ENCODE data around the gene OTULINL.
A peak's percentile ranks its signal among the peaks of the same experiment; 100 is the strongest.

The OTULINL gene

GRCh38 chr5:14599476-14600127, 18.0 kb downstream of the OTULINL start:
- DNase-seq (ENCODE audit: low read depth in 1 of 2, low spot score in 1 of 2): no peak

- DNase-seq (ENCODE audit: low read depth in 1 of 2, low spot score in 1 of 2): no peak
These were observed 19.3 kb downstream of the OTULINL start for GRCh38 chr5:14600846-14601245.

GRCh38 chr5:14603141-14603540, 21.5 kb downstream of the OTULINL start:
- no peak for DNase-seq (ENCODE audit: low read depth in 1 of 2, low spot score in 1 of 2)

GRCh38 chr5:14607104-14607503, 25.5 kb downstream of the OTULINL start:
- DNase-seq (ENCODE audit: low read depth in 1 of 2, low spot score in 1 of 2): no peak

- DNase-seq (ENCODE audit: low read depth in 1 of 2, low spot score in 1 of 2): no peak
These were observed 26.6 kb downstream of the OTULINL start for GRCh38 chr5:14608169-14608568.

GRCh38 chr5:14611737-14612136, 30.1 kb downstream of the OTULINL start:
- no peak for DNase-seq (ENCODE audit: low read depth in 1 of 2, low spot score in 1 of 2)

GRCh38 chr5:14614490-14614889, 32.9 kb downstream of the OTULINL start:
- no peak for DNase-seq (ENCODE audit: low read depth in 1 of 2, low spot score in 1 of 2)

GRCh38 chr5:14615365-14615764, 33.8 kb downstream of the OTULINL start:
- no peak for DNase-seq (ENCODE audit: low read depth in 1 of 2, low spot score in 1 of 2)

- DNase-seq (ENCODE audit: low read depth in 1 of 2, low spot score in 1 of 2): no peak
These were observed 35.8 kb downstream of the OTULINL start for GRCh38 chr5:14617441-14617840.

GRCh38 chr5:14627270-14627669, 45.7 kb downstream of the OTULINL start:
- no peak for DNase-seq (ENCODE audit: low read depth in 1 of 2, low spot score in 1 of 2)

- DNase-seq (ENCODE audit: low read depth in 1 of 2, low spot score in 1 of 2): peak; percentile 9 to 34
These were observed 46.8 kb downstream of the OTULINL start for GRCh38 chr5:14628346-14628745.

- DNase-seq (ENCODE audit: low read depth in 1 of 2, low spot score in 1 of 2): no peak
These were observed 49.1 kb downstream of the OTULINL start for GRCh38 chr5:14630671-14631070.

GRCh38 chr5:14635656-14636055, 54.1 kb downstream of the OTULINL start:
- no peak for DNase-seq (ENCODE audit: low read depth in 1 of 2, low spot score in 1 of 2)

GRCh38 chr5:14640765-14641164, 59.2 kb downstream of the OTULINL start:
- no peak for DNase-seq (ENCODE audit: low read depth in 1 of 2, low spot score in 1 of 2)

GRCh38 chr5:14644623-14645237, 63.1 kb downstream of the OTULINL start:
- no peak for DNase-seq (ENCODE audit: low read depth in 1 of 2, low spot score in 1 of 2)

GRCh38 chr5:14650052-14650451, 68.5 kb downstream of the OTULINL start:
- DNase-seq (ENCODE audit: low read depth in 1 of 2, low spot score in 1 of 2): no peak

- DNase-seq (ENCODE audit: low read depth in 1 of 2, low spot score in 1 of 2): no peak
These were observed 73.7 kb downstream of the OTULINL start for GRCh38 chr5:14655146-14655741.

GRCh38 chr5:14656898-14657297, 75.3 kb downstream of the OTULINL start:
- DNase-seq (ENCODE audit: low read depth in 1 of 2, low spot score in 1 of 2): no peak

GRCh38 chr5:14659821-14660607, 78.4 kb downstream of the OTULINL start:
- no peak for DNase-seq (ENCODE audit: low read depth in 1 of 2, low spot score in 1 of 2)

GRCh38 chr5:14660833-14661232, 79.2 kb downstream of the OTULINL start:
- no peak for DNase-seq (ENCODE audit: low read depth in 1 of 2, low spot score in 1 of 2)

Measured in activated T-helper 1 cell treated with anti-CD3 and anti-CD28 coated beads, Interleukin-2, amount 50 U/mL, for 16 hours (primary cell).